ENCODE results near the gene TTLL3.
"Not testable (repeated sequence)": the region's sequence is repeated elsewhere in the genome, so short reads cannot be mapped to it uniquely, and the experiment has no call there.

Gene TTLL3, protein sequence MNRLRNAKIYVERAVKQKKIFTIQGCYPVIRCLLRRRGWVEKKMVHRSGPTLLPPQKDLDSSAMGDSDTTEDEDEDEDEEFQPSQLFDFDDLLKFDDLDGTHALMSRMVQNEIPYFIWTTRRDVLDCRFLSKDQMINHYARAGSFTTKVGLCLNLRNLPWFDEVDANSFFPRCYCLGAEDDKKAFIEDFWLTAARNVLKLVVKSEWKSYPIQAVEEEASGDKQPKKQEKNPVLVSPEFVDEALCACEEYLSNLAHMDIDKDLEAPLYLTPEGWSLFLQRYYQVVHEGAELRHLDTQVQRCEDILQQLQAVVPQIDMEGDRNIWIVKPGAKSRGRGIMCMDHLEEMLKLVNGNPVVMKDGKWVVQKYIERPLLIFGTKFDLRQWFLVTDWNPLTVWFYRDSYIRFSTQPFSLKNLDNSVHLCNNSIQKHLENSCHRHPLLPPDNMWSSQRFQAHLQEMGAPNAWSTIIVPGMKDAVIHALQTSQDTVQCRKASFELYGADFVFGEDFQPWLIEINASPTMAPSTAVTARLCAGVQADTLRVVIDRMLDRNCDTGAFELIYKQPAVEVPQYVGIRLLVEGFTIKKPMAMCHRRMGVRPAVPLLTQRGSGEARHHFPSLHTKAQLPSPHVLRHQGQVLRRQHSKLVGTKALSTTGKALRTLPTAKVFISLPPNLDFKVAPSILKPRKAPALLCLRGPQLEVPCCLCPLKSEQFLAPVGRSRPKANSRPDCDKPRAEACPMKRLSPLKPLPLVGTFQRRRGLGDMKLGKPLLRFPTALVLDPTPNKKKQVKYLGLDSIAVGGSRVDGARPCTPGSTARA

DNA sequence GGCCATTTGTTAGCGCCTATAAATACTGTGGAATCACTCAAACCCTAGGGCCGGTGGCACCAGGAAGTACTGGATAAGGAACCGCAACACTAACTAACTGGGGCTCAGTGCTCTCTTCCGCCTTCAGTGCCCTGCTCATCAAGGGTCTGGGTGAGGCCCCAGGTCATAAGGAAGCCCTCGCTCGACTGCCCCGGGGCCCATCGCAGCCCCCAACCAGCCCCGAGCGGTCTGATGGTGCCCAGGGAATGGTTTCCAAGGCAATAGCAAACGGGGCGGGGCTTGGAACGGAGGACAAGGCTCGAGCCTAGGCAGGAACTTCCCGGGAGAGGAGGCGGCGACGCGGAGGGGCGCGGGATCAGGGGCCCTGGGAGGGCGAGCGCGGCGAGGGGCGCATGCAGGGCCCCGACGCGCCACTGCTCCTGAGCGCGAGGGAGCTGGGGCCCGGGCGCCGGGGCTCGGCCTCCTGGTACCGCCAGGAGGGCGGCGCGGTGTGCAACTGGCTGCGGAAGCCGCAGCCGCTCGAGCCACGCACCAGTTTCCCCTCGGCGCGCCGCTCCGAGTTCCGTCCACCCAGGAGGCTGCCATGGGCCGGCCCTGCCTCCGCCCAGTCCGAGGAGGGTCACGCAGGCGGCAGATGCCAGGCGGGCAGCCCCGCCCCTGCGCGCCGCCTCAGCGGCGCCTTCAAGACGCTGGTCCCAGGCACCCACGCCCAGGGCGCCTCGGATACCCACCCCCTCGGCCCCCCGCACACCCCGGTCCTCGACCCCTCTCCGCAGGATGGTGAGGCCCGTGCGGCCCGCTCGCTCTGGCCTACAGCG is at the start of gene TTLL3:
TTLL3 (plus strand) TSS at position 648 of the 818 bp plus-strand sequence. CDS start 400 bp downstream, outside the sequence.
- peak; percentile 28 for DNase-seq

DNA sequence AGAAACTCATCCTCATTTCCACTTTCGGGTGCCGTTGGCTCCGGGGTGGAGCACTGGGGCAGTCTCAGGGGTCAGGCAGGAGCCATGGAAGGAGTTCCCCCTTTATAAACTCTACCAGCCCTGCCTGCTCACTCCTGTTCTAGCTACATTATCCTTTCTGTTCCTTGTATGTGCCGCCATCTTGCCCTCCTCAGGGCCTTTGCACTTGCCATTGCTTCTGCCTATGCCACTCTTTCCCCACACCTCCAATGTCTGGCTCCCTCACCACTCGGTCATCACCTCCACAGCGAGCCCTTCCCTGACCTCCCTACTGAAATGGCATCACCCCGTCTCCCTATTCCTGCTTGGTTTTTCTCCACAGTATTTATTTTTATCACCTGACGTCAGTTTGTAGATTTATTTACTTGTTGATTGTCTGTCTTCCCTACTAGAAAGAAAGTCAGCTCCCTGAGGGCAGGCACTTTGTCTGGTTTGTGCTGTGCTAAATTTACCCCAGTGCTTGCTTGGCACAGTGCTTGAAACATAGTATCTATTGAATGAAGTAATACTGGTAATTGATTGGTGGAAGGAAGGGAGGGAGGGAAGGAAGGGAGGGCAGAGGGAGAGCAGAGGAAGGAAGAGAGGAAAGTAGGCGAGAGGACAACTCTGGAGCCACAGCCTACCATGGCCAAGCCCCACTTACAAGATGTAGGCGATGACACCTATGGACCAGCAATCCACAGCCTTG is 49.1 kb upstream of the TTLL3 start:
- no peak for DNase-seq

DNA sequence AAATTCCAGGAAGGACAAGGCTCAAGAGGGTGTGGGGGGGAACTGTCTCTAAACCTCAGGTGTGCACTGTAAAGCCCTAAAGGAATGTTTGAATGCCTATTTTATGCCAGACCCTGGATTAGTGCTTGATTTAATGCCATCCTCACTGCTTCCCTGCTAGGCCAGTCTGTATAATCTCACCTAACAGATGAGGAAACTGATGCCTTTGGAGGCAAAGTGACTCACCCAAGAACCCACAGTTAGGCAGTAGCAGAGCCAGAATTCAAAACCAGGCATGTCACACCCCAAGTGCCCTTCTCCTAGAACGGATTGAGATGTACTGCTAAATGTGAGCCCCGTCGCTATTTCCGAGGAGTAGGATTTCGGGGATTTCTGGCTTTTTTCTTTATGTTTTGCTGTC is 48.1 kb upstream of the TTLL3 start:
- DNase-seq: no peak

DNA sequence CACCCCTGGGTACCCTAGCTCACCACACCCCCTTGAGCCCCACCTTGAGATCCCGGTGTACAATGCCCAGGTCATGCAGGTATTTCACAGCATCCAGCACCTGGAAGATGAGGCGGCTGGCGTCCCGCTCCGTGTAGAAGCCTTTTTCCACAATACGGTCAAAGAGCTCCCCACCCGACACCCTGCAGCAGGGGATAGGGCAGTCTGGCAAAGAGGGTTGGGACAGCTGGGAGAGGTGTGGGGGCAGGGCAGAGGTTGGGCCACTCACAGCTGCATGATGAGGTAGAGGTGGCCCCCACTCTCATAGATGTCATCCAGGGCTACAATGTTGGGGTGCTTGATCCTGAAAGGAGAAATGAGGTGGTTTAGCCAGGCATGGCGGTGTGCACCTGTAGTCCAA is 47.2 kb upstream of the TTLL3 start:
- DNase-seq: no peak

DNA sequence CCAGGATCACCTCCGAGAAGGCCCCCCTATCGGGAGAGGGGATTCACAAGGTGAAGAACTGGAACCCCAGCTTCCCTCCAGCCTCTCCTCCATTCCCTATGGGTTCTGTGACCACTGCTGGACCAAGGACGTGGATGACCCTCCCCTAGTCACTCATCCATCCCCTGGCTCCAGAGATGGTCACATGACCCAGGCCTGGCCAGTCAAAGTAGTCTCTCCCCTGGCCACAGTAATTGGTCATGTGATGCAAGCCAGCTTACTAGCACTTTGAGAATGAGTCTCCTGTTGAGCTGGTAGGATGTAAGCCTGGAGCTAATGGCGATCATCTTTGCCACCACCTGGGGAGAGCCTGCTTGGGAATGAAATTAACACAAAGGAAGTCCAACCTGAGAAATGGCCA is 44.2 kb upstream of the TTLL3 start:
- DNase-seq: no peak

DNA sequence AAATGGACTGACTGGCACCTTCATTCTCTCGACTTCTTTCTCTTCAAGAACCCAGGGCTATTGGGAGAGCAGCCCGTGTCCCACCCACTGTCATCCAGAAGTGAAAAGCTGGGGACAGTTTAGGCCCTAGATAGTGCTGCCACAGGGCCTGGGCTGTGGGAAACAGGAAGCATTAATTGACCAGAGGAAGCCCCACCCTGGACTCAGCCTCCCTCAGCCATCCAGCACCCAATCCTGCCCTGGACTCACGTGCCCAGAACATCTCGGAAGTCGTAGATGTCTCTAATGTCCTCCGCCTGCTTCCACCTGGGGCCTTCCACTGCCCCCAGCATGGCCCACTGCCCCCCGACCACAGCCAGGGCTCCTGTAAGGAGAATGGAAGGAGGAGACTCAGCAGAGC is 42.6 kb upstream of the TTLL3 start:
- no peak for DNase-seq

DNA sequence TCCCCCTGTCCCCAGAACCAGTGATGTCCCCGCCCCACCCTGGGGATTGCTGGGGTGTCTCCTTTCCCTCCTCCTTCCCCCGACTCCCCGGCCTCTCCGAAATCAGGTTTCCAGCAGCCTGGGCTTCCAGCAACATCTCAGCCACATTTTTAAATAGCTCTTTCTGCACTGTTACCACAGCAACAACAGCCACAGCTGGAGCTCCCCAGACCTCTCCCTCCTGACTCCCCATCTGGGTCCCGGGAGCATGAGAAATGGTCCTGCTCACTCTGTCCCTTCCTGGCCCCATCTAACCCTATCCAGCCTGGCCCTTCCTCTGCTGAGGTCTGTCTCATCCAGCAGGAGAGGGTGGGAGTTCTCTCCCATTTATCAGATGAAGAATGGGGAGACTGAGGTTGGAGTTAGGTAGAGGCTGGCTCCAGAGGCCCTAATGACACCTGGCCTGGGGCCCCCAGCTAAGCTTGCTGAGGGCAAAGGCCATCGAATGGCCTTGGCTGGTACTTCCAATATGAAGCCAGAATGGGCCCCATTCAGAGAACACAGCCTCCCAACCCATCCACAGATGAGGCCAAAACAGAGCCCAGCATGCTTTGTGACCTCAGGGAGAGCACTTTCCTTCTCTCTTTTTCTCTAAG is 41.8 kb upstream of the TTLL3 start:
- DNase-seq: no peak

DNA sequence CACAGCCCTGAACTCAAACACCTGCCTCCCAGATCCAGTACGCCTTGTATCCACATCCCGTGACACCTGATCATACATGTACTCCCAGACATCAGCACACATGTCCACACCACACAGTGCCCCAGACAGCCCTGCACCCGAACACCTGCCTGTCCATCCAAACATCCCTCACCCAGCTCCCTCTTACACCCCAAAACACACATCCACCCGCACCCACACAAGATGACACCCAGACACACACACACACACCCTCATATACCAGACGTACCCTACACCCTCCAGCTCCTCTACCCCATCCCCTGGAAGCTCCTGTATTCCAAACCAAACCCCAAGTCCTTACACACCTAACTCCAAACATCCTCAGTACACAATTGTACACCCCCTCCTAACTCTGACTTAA is 41.0 kb upstream of the TTLL3 start:
- no peak for DNase-seq

DNA sequence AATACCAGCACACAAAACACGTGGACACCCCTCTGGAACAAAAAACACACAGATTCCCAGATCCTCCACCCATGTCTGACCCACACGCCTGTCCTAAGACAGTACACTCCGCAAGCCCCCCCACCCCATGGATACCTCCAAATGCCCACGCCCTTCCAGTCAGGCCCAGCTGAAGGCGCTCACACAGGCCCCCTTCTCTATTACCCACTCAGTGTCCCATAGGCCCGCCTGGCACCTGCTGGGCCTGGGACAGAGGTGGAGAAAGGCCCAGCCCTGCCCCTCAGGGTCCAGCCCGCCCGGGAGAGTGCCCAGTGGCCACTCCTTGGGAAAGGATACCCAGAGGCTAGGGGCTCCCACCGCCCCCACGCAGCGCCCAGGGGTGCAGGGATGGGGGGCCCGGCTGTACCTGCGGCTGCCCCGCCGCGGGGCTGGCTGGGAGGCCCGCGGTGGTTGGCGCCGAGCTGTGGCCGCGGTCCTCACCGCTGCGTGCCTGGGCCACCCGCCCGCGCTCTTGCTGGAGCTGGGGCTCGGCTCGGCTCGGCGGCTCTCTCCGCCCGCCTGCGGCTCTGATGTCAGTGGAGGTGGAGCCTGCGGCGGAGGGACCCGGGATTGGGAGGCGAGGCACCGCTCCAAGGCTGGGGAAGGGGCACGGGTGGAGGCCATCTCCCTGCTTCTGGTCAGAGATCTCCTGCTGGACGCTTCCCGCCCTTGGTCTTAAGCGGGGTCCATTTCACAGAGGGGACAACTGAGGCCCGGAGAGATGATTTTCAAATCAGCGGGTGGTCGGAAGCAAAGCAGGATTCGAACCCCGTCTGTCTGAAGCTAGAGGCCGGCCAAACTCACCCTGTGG is 40.4 kb upstream of the TTLL3 start, which contains the start of gene CAMK1:
CAMK1 (minus strand) TSS at position 522 of the 850 bp plus-strand sequence. CDS start 2,198 bp downstream, outside the sequence.
- DNase-seq: peak; percentile 40

DNA sequence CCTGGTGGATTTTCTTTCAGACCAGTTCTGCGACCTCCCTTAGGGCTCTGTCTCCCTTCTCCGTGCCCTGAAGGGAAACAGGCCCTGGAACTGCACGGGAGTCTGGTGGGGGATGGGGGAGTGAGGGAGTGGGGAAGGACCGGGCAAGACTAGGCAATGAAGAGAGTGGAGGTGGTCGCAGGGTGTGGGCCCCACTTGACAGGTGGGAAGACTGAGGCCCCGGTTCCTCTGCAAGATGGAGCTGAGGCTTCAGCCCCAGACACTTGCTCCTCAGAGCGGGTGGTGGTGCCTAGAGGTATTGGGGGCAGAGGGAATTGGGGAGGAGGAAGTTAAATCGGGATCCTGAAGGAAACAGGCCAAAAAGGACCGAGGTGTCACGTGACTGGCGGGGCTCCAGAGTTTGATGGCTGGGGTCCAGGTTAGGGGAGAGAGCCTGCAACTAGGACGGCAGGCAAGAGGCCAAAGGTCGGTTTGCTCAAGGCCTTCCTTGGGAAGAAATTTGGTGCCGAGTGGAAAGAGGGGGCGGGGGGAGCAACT is 39.7 kb upstream of the TTLL3 start:
- no peak for DNase-seq

DNA sequence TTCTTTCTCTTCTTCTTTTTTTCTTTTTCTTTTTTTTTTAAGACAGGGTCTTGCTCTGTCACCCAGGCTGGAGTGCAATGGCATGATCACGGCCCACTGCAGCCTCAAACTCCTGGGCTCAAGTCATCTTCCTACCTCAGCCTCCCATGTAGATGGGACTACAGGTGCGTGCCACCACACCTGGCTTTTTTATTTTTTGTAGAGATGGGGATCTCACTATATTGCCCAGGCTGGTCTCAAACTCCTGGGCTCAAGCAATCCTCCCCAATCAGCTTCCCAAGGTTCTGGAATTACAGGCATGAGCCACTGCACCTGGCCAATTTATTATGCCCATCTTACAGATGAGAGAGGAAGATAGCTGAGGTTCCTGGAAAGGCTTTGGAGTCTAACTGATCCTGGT is 39.1 kb upstream of the TTLL3 start:
- not testable (repeated sequence) for DNase-seq

DNA sequence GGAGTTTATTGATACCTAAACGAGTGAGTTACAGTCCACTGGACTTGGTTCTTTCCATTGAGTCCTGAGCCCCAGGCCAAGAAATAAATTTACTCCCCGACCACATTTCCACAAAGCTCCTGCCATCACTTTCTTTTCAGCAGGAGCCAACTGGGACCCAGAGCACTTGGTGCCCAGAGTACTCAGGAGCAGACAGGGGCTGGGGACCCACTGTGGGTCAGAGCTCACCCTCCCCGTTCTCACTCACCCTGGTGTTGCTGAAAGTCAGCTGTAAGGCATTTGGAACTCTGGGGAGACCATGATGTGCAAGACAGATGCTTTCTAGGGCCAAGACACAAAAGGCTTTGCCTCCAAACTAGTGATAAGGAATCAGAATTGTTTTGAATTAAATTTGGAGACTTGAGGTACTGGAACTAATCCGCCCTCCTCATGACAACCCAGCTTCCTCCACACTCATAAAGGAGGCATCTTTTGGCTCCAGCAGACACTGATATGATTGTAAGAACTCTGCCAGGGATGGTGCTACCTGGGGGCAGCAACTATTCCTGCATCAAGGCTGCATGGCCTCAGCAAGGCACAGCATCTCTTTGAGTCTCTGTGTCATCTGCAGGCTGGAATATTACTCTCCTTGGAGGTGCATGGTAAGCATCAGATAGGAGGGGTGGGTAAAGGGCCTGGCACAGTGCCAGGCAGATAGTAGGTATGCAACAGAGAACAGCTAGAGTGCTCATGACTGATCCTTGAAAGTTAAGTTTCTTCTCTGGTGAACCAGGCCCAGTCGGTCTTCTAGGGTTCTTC is 33.0 kb upstream of the TTLL3 start:
- no peak for DNase-seq

DNA sequence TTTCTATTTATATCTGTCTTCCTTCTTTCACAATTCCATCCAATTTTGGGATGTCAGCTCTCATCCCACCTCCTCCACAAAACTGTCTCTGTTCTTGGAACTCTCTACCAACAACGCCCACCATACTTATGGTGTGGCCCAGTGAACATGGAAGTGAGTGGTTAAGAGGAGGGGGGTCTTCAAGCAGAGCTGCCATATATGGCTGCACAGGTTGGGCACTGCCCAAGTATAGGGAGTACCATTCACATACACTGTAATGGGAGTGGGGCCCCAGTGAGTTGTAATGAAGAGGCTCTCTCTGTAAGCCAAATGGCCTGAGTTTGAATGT is 32.4 kb upstream of the TTLL3 start:
- DNase-seq: no peak

DNA sequence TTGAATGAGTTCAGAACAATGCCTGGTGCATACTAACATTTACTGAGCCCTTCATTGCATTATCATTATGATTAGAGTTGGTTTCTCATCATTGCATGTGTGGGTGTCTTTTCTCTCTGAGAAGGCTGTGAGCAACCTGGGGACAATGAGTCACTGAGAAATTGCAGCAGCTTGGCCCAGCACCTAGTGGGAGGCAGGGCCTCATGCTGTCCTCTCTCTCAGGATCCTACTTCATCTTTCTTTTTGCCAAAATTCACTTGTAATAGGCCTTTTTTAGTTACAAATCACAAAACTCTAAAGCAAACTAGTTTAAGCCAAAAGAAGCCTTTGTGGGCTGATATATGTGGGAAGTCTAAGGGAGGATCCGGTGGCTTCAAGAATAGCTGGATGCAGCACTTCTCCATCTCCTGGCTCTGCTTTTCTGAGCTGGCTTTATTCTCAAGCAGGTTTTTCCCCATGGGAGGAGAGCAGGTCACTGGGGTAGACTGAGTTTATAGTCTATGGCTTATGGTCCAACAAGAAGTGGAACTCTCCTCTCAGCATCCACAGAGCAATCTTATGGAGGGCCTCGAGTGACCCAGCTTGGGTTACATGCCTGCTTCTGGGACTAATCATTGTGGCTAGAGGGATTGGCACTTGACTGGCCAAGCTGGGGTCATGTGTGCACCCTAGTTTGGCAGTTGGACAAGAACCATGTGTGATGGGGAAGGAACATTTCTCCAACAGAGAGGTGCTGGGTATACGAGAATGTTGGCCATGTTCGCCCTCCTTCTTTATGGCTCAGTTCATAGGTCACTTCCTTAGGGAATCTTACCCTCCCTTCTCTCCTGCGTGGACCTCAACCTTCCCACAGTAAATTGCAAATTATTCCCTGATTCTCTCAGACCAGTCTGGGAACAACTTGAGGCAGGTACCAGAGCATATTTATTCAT is 31.7 kb upstream of the TTLL3 start:
- no peak for DNase-seq

DNA sequence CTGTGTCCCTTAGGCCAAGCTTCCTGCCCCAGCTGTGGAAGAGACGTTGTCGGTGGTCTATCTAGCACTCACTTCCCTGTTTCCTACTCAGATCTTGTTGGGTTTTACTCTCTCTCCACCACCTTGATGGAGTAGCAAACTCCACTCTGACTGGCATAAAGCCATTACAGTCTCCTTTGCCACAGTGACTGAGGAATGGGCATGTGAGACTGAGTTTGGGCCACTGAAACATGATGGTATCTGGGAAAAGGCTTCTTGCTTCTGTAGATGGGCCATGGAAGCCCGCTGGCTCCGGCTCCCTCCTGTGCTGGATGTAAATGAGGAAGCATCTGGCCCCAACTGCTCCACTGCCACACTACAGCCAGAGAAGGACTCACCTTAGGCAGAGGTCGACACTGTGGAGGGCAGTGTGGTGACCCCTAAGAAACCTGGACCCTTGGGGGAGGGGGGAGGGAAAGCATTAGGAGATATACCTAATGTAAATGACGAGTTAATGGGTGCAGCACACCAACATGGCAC is 30.9 kb upstream of the TTLL3 start:
- DNase-seq: no peak

DNA sequence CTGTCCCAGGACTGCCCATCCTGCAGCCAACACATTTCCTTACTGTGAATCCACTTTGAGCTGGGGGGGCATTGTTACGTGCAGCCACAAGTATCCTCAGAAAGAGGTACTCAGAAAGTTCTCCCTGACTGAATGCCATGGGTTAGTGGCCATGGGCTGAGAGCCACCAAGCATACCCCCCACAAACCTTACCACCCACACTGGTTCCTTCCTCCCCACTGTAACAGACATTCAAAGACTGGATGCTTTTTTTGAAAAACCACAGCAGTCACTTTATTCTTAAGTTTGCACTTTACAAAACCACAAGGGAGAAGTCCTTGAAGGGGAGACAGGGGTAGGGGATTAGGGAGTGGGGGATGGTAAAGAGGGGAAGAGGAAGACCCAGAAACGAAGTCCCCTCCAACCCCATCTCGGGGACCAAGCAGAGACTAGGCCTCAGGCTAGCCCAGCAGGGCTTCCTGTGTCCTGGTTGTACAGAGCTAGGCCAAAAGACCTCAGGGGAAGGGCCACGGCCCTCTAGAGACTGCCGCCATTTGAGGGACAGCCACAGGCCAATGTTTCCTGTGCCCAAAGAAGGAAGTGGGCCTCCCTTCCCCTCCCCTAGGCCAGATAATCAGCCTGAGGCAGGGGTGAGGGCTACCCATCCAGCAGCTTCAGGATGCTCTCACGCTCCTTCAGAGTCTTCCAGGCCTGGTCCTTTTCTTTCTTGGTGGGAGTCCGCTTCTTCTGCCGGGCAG is 30.2 kb upstream of the TTLL3 start:
- no peak for DNase-seq

DNA sequence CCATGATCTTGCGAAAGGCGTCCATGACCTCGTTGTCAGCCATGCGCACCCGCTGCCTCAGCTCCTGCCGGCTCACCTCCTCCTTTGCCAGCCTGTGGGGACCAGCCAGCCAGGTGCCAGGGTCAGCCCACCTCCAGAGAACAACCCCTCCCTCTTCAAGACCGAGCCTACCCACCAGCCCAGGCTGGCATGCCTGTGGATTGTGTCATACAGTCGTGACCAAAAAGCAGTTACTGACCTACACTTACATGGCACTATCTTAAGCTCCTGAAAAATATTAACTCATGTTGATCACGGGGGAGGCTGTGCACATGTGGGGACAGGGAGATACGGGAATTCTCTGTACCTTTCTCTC is 29.6 kb upstream of the TTLL3 start:
- DNase-seq: no peak

DNA sequence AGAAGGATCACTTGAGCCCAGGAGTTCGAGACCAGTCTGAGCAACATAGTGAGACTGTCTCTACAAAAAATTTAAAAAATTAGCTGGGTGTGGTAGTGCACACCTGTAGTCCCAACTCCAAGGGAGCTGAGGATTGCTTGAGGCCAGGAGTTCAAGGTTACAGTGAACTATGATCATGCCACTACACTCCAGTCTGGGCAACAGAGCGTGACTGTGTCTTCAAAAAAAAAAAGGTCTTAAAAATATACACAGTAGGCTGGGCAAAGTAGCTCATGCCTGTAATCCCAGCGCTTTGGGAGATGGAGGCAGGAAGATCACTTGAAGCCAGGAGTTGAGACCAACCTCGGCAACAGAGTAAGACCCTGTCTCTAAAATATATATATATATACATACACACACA is 29.2 kb upstream of the TTLL3 start:
- no peak for DNase-seq

All from amniotic stem cell (primary cell).